ENCODE data around the gene TEKTIP1.

TEKTIP1 gene

GRCh38 chr19:3538258-3538929 is 580 bp upstream of the TEKTIP1 start:
- no peak for DNase-seq

- DNase-seq = no peak
Measured at GRCh38 chr19:3539756-3540118, 763 bp downstream of the TEKTIP1 start.

GRCh38 chr19:3543150-3544057 is 4.4 kb downstream of the TEKTIP1 start:
- no peak for DNase-seq

- no peak for DNase-seq
Measured at GRCh38 chr19:3544058-3544376, 5.0 kb downstream of the TEKTIP1 start.

GRCh38 chr19:3544742-3545668 is 6.0 kb downstream of the TEKTIP1 start:
- no peak for DNase-seq

- DNase-seq = no peak
Measured at GRCh38 chr19:3545669-3546034, 6.7 kb downstream of the TEKTIP1 start.

GRCh38 chr19:3546119-3546518 is 7.1 kb downstream of the TEKTIP1 start:
- no peak for DNase-seq

- no peak for DNase-seq
Measured at GRCh38 chr19:3547301-3547731, 8.3 kb downstream of the TEKTIP1 start.

GRCh38 chr19:3547767-3548282 is 8.9 kb downstream of the TEKTIP1 start:
- no peak for DNase-seq

GRCh38 chr19:3548606-3549005 is 9.6 kb downstream of the TEKTIP1 start:
- no peak for DNase-seq

GRCh38 chr19:3549816-3550215 is 10.8 kb downstream of the TEKTIP1 start:
- no peak for DNase-seq

GRCh38 chr19:3550947-3551791 is 12.2 kb downstream of the TEKTIP1 start:
- DNase-seq = no peak

- no peak for DNase-seq
Measured at GRCh38 chr19:3551792-3552095, 12.8 kb downstream of the TEKTIP1 start.

GRCh38 chr19:3554254-3555083 is 15.5 kb downstream of the TEKTIP1 start:
- DNase-seq = no peak

GRCh38 chr19:3555653-3556422 is 16.9 kb downstream of the TEKTIP1 start:
- no peak for DNase-seq

- DNase-seq = no peak
Measured at GRCh38 chr19:3556423-3556977, 17.5 kb downstream of the TEKTIP1 start.

GRCh38 chr19:3556978-3557460 is 18.0 kb downstream of the TEKTIP1 start:
- no peak for DNase-seq

- peak; percentile 79 for DNase-seq
Measured at GRCh38 chr19:3557461-3558248, 18.7 kb downstream of the TEKTIP1 start, which contains the start of gene MFSD12. MFSD12 (minus strand) TSS chr19:3557586; CDS start chr19:3557403, 183 bp downstream.

Data from NCI-H446 treated with DMSO at 0.1 percent for 48 hours (cell line).